ENCODE measurements around the gene DSP.
A peak's percentile ranks its signal among the peaks of the same experiment; 100 is the strongest.

The DSP gene

DNA sequence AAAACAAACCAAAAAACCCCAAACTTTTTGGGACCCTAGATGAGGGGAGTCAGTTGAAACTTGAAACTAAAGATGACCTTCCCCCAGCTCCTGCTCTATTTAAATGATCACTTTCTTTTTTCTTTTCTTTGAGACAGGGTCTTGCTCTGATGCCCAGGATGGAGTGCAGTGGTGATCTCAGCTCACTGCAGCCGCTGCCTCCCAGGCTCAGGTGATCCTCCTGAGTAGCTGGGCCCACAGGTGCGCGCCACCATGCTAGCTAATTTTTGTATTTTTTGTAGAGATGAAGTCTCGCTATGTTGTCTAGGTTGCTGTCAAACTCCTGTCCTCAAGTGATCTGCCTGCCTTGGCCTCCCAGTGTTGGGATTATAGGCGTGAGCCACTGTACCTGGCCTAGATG lies 7.3 kb upstream of the DSP start:
- TF ChIP-seq ZFX (IDR thresholded peaks at IDR 0.05), result no peak
- TF ChIP-seq, protein P1, sequence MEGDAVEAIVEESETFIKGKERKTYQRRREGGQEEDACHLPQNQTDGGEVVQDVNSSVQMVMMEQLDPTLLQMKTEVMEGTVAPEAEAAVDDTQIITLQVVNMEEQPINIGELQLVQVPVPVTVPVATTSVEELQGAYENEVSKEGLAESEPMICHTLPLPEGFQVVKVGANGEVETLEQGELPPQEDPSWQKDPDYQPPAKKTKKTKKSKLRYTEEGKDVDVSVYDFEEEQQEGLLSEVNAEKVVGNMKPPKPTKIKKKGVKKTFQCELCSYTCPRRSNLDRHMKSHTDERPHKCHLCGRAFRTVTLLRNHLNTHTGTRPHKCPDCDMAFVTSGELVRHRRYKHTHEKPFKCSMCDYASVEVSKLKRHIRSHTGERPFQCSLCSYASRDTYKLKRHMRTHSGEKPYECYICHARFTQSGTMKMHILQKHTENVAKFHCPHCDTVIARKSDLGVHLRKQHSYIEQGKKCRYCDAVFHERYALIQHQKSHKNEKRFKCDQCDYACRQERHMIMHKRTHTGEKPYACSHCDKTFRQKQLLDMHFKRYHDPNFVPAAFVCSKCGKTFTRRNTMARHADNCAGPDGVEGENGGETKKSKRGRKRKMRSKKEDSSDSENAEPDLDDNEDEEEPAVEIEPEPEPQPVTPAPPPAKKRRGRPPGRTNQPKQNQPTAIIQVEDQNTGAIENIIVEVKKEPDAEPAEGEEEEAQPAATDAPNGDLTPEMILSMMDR (conservative IDR thresholded peaks at IDR 0.05), result no peak
- H3K27ac ChIP-seq, result no peak overlapping the region

DNA sequence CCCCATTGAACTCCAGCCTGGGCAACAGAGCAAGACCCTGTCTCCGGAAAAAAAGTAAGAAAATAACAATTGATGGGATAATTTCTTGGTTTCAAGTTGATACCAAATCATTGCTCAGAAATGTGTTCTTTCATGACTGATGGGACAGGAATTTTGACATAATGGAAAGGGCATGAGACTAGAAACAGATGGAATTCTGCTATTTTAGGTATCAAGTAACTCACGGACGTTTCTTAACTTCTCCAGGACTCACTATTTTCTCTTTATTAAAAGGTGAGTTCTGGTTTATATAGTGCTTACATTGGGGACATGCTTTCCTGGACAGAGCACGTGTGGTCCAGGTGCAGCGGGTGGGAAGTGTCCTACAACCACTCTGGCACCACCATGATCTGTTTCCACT lies 6.0 kb upstream of the DSP start:
- no peak for TF ChIP-seq ZFX (IDR thresholded peaks at IDR 0.05)
- TF ChIP-seq, protein P1 (conservative IDR thresholded peaks at IDR 0.05), result no peak

DNA sequence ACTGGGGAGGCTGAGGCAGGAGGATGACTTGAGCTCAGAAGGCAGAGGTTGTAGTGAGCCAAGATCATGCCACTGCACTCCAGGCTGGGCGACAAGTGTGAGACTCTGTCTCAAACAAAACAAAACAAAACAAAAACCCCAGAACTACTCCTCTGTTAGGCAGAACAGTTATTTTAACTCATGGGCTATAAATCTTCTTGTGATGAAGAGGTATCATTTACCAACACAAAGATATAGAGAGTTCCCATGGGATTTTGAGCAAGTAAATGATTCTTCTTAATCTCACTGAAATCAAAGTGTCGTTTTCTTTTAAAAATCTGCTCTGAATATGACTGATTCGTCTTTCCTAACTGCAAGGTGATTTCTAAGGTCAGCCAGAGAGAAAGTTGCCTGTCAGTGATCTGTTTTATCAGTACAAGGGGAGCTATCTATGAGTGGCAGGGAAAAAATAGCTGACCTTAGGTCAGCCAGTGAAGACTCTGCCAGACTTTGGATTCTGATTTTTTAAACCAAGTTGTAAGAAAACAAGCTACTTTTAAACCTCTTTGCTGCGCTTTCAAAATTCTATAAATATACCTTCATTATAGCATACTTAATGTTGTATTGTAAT lies 3.8 kb upstream of the DSP start:
- no peak overlapping the region for H3K27ac ChIP-seq
- no peak for TF ChIP-seq ZFX (IDR thresholded peaks at IDR 0.05)
- TF ChIP-seq, protein P1 (conservative IDR thresholded peaks at IDR 0.05), result no peak

More for the DNA sequence above, 6.0 kb upstream of the DSP start:
- no peak overlapping the region for H3K27ac ChIP-seq

DNA sequence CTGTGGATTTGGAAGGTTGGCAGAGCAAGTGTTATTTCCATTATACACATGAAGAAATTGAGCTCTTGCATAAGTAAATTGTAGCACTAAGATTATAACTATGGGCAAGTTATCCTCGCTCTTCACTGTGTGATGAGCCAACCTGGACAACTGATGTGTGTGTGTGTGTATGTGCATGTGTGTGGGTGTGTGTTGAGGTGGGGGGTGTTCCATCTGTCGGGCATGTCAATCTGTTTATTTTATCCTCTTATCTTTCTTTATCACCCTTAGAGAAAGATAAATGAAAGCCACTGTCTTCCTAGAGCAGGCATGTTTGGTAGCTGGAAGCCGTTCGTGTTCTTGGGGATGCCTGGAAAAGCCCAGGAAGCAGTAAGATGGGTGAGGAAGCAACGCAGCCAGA lies 3.0 kb upstream of the DSP start:
- no peak overlapping the region for H3K27ac ChIP-seq
- no peak for TF ChIP-seq ZFX (IDR thresholded peaks at IDR 0.05)
- TF ChIP-seq, protein P1 (conservative IDR thresholded peaks at IDR 0.05), result no peak

DNA sequence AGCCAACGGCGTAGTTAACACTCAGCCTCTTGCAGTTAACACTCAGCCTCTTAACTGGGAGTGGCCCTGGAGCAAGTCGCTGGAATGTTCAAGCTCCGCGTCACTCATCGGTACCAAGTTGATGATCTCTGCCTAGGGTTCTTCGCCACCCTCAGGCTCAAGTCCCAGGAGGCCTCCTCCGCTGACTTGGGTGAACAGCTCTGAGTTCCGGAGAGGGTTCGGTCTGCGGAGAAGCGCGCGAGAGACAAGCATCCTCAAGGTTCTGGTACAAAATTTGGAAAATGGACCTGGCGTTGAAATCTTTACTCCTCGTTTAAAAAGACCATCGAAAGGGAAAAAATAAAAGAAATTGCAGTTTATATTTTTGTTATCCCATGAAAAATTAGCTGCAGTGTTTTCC lies 876 bp upstream of the DSP start:
- TF ChIP-seq ZFX (IDR thresholded peaks at IDR 0.05), result no peak
- TF ChIP-seq, protein P1 (conservative IDR thresholded peaks at IDR 0.05), result no peak
- no peak overlapping the region for H3K27ac ChIP-seq

DNA sequence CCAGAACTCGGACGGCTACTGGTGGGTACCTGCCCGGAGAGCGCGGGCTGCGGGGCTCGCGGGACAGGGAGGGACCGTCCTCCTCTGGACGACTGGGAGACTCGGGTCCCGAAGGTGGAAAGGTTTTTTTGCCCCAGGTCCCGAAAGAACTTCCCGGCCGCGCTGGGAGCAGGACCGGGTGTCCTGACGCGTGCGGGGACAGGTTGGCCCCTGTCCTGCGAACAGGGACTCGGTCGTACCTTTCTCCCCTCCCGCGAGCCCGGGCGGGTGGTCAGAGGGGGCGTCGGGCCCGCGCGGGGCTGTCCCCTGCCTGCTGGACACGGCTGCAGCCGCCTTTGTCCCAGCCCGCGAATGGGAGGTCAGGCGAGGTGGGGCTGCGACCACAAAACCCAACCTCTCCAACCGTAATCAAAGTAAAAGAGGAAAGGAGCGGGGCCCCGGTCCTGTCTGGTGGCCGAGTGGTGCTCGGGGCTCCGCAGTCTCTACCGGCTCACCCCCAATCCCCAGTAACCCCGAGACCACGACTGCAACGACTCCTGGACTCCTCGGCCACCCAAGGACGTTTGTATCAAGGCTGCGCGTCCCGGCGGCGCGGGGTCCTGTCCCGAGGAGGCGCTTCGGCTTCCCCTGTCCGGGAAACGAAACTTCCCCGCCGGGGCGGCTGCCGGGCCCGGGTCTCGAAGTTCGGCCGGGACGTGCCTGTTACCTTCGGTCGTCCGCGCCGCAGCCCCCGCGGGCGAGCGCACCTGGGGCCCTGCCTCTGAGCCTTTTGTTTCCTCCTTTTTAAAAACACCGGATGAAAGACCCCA lies 798 bp downstream of the DSP start:
- TF ChIP-seq ZFX (IDR thresholded peaks at IDR 0.05), result 0 out of 2 replicates have a peak, but pooled peaks have one; percentile 0
- TF ChIP-seq, protein P1 (conservative IDR thresholded peaks at IDR 0.05), result no peak
- peak overlapping the region; percentile 79 for H3K27ac ChIP-seq

DNA sequence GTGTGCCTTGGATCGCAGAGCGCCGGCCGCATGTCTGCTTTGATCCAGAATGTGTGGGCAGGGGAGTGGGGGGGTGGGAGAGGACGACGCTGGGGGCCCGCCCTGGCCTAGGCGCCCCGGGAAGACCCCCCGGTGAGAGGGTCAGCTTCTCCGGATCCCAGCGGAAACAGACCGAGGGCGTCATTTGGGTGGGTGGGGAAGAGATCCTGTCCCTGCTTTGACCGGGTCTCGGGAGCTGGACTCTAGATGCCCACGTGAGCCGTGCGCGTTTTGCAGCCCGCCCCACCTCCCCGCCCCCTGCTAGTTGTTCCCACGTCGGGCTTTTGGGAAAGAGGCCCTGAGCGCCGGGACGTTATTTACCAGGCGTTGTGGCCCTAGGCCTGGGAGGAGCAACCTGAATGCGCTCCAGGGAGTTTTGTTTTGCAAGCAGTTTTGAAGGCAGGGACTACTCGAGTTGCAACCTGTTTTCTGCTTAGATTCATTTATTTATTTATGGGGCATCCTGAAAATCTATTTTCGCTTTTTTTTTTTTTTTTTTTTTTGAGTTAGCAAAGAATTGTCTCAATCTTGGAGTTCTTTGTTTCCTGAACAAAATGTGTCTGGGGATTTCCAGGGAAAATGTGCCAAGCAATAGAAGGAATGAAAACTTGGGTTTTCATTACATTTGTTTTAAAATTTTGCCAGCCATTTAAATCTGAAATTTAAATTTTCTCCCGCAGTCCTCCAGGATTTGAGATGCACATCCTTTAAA lies 1.6 kb downstream of the DSP start:
- H3K27ac ChIP-seq, result peak overlapping the region; percentile 79
- TF ChIP-seq, protein P1 (conservative IDR thresholded peaks at IDR 0.05), result no peak
- TF ChIP-seq ZFX (IDR thresholded peaks at IDR 0.05), result no peak
